IMR-90 (cell line): ENCODE data around the gene ZFTA. TPM values are rescaled to one million over a fixed set of nuclear protein-coding genes. Genes with fewer than 3 reads are reported as not detected.

ENCODE experiments used
- ATAC-seq: fragments of 200-7000 bp; cut with Tn5 transposase; 2 replicates; pipeline ENCODE4 v1.9.1; 2020; ENCODE audit warnings: low read depth, mild to moderate bottlenecking, moderate library complexity
- BruUV-seq: library from RNA; stranded (reverse); fragments of 400-500 nt; replicated peaks from 2 replicates; lab custom pipeline; 2021; lab: Mats Ljungman, UMichigan
- CTCF ChIA-PET: fragments of 300-600 bp; formaldehyde crosslinking; extraction: SDS; loops from one replicate; lab custom pipeline; 2021; ENCODE audit warnings: antibody characterized with exemption; lab: Yijun Ruan, JAX
- POLR2A ChIA-PET: fragments of 300-600 bp; sonication (Branson Sonifier 250); formaldehyde crosslinking; loops from one replicate; lab custom pipeline; 2022; ENCODE audit warnings: antibody characterized with exemption; ENCODE audit not compliant: unreplicated experiment; lab: Charles Lee
- DNase-seq: peaks from one replicate; pipeline ENCODE4 v3.0.0; 2013
- H2AFZ ChIP-seq: replicated peaks from 2 replicates; pipeline ENCODE3; 2013; ENCODE audit warnings: low read length, mild to moderate bottlenecking; ENCODE audit not compliant: poor library complexity
- H2AK5ac ChIP-seq: 2 replicates; pipeline ENCODE4 v1.6.1; 2013; ENCODE audit warnings: low read depth, low read length, inconsistent platforms
- H2AK9ac ChIP-seq: replicated peaks from 2 replicates; pipeline ENCODE3; 2013; ENCODE audit warnings: mild to moderate bottlenecking, low read depth, low read length, moderate library complexity; ENCODE audit not compliant: poor library complexity
- H2BK120ac ChIP-seq: 2 replicates; pipeline ENCODE4 v1.6.1; 2013; ENCODE audit warnings: low read depth, low read length, inconsistent platforms
- H2BK15ac ChIP-seq: 3 replicates; pipeline ENCODE4 v1.6.1; 2013; ENCODE audit warnings: low read depth, low read length, inconsistent platforms
- H2BK20ac ChIP-seq: 2 replicates; pipeline ENCODE4 v1.6.1; 2013; ENCODE audit warnings: low read depth, mild to moderate bottlenecking, inconsistent platforms, low read length, moderate library complexity
- H2BK5ac ChIP-seq: 2 replicates; pipeline ENCODE4 v1.6.1; 2013; ENCODE audit warnings: mild to moderate bottlenecking, low read depth, low read length, inconsistent platforms; ENCODE audit not compliant: poor library complexity, severe bottlenecking
- H3K14ac ChIP-seq: replicated peaks from 2 replicates; pipeline ENCODE4 v1.6.1; 2013; ENCODE audit warnings: low read depth, low read length, inconsistent platforms
- H3K18ac ChIP-seq: 2 replicates; pipeline ENCODE4 v1.6.1; 2013; ENCODE audit warnings: low read depth, low read length, control low read depth
- H3K23ac ChIP-seq: 2 replicates; pipeline ENCODE4 v1.6.1; 2013; ENCODE audit warnings: low read depth, low read length, inconsistent platforms
- H3K27ac ChIP-seq: 2 replicates; pipeline ENCODE4 v1.5.1; 2013; ENCODE audit warnings: mild to moderate bottlenecking, control low read depth, low read length; ENCODE audit not compliant: insufficient read depth
- H3K27me3 ChIP-seq: 2 replicates; pipeline ENCODE4 v1.6.1; 2013; ENCODE audit warnings: low read length; ENCODE audit not compliant: control insufficient read depth, insufficient read depth
- H3K36me3 ChIP-seq: 2 replicates; pipeline ENCODE4 v1.6.1; 2013; ENCODE audit warnings: low read length, mixed read lengths; ENCODE audit not compliant: control insufficient read depth, insufficient read depth
- H3K4ac ChIP-seq: 2 replicates; pipeline ENCODE4 v1.6.1; 2013; ENCODE audit warnings: low read depth, low read length, inconsistent platforms
- H3K4me1 ChIP-seq: 2 replicates; pipeline ENCODE4 v1.6.1; 2013; ENCODE audit warnings: low read length, mixed read lengths; ENCODE audit not compliant: control insufficient read depth, insufficient read depth
- H3K4me2 ChIP-seq: 2 replicates; pipeline ENCODE4 v1.6.1; 2013; ENCODE audit warnings: low read depth, mild to moderate bottlenecking, control low read depth, low read length, moderate library complexity
- H3K4me3 ChIP-seq: 2 replicates; pipeline ENCODE4 v1.5.1; 2013; ENCODE audit warnings: low read depth, mild to moderate bottlenecking, control low read depth, low read length, moderate library complexity; ENCODE audit not compliant: insufficient read depth
- H3K56ac ChIP-seq: 2 replicates; pipeline ENCODE4 v1.6.1; 2013; ENCODE audit warnings: low read length, inconsistent platforms; ENCODE audit not compliant: insufficient read depth; ENCODE audit errors: extremely low read depth
- H3K79me1 ChIP-seq, 2 experiments: 2 replicates each; pipeline ENCODE4 v1.6.1; 2013; ENCODE audit warnings: low read length in 2 of 2, inconsistent platforms in 1 of 2, low read depth in 1 of 2
- H3K9ac ChIP-seq: 2 replicates; pipeline ENCODE4 v1.6.1; 2013; ENCODE audit warnings: low read depth, low read length, control low read depth
- H3K9me1 ChIP-seq: 2 replicates; pipeline ENCODE4 v1.6.1; 2013; ENCODE audit warnings: low read length, inconsistent platforms; ENCODE audit not compliant: insufficient read depth
- H3K9me3 ChIP-seq: 2 replicates; pipeline ENCODE4 v1.6.1; 2013; ENCODE audit warnings: low read length; ENCODE audit not compliant: control insufficient read depth, insufficient read depth
- H4K20me1 ChIP-seq: 2 replicates; pipeline ENCODE4 v1.6.1; 2013; ENCODE audit warnings: low read length, inconsistent platforms; ENCODE audit not compliant: insufficient read depth
- H4K5ac ChIP-seq: 2 replicates; pipeline ENCODE4 v1.6.1; 2013; ENCODE audit warnings: mild to moderate bottlenecking, low read depth, low read length, control low read depth
- H4K8ac ChIP-seq, 2 experiments: 2 replicates each; pipeline ENCODE4 v1.6.1; 2013; ENCODE audit warnings: low read depth in 2 of 2, low read length in 2 of 2, control low read depth in 1 of 2, inconsistent platforms in 1 of 2
- H4K91ac ChIP-seq: 2 replicates; pipeline ENCODE4 v1.6.1; 2013; ENCODE audit warnings: low read depth, low read length, inconsistent platforms; ENCODE audit not compliant: insufficient read depth
- BHLHE40 ChIP-seq: fragments of 150-350 bp; IDR thresholded peaks from 2 replicates; pipeline ENCODE4 v1.6.1; 2016; ENCODE audit warnings: mild to moderate bottlenecking, low read depth, low read length
- CEBPB ChIP-seq: IDR thresholded peaks from 2 replicates; pipeline ENCODE4 v1.6.1; 2012; ENCODE audit warnings: low read depth, low read length, improper control_type of control experiment
- CHD1 ChIP-seq: IDR thresholded peaks from 2 replicates; pipeline ENCODE4 v1.6.1; 2012; ENCODE audit warnings: low read depth, low read length, improper control_type of control experiment
- CTCF ChIP-seq: conservative IDR thresholded peaks from 2 replicates; pipeline ENCODE4 v1.5.1; 2012; ENCODE audit warnings: mild to moderate bottlenecking, low read depth, low read length, improper control_type of control experiment
- ELK1 ChIP-seq: fragments of 150-350 bp; IDR thresholded peaks from 2 replicates; pipeline ENCODE4 v1.6.1; 2016; ENCODE audit warnings: low read depth, mild to moderate bottlenecking, low read length, moderate library complexity, borderline replicate concordance
- FOS ChIP-seq: fragments of 150-350 bp; IDR thresholded peaks from 2 replicates; pipeline ENCODE4 v1.6.1; 2016; ENCODE audit warnings: low read depth, low read length
- MAFK ChIP-seq: IDR thresholded peaks from 2 replicates; pipeline ENCODE4 v1.6.1; 2012; ENCODE audit warnings: low read depth, low read length, improper control_type of control experiment
- MAZ ChIP-seq: IDR thresholded peaks from 2 replicates; pipeline ENCODE4 v1.6.1; 2012; ENCODE audit warnings: low read depth, mild to moderate bottlenecking, low read length, improper control_type of control experiment, moderate library complexity, borderline replicate concordance
- MXI1 ChIP-seq: IDR thresholded peaks from 2 replicates; pipeline ENCODE4 v1.6.1; 2012; ENCODE audit warnings: low read depth, mild to moderate bottlenecking, low read length, moderate library complexity, borderline replicate concordance
- NFE2L2 ChIP-seq: fragments of 150-350 bp; IDR thresholded peaks from 2 replicates; pipeline ENCODE4 v1.6.1; 2016; ENCODE audit warnings: low read depth, mild to moderate bottlenecking, low read length
- POLR2A ChIP-seq: IDR thresholded peaks from 2 replicates; pipeline ENCODE4 v1.6.1; 2012; ENCODE audit warnings: mild to moderate bottlenecking, low read depth, low read length
- RAD21 ChIP-seq: IDR thresholded peaks from 2 replicates; pipeline ENCODE4 v1.6.1; 2012; ENCODE audit warnings: low read length, improper control_type of control experiment
- RCOR1 ChIP-seq: IDR thresholded peaks from 2 replicates; pipeline ENCODE4 v1.6.1; 2012; ENCODE audit warnings: mild to moderate bottlenecking, low read length, improper control_type of control experiment; ENCODE audit not compliant: insufficient replicate concordance
- RFX5 ChIP-seq: IDR thresholded peaks from 2 replicates; pipeline ENCODE4 v1.8.0; 2012; ENCODE audit warnings: low read depth, mild to moderate bottlenecking, low read length, moderate library complexity
- SMC3 ChIP-seq: fragments of 150-350 bp; IDR thresholded peaks from 2 replicates; pipeline ENCODE4 v1.6.1; 2016; ENCODE audit warnings: low read depth, mild to moderate bottlenecking, antibody characterized with exemption, low read length, moderate library complexity
- USF2 ChIP-seq: fragments of 150-350 bp; IDR thresholded peaks from 2 replicates; pipeline ENCODE4 v1.6.1; 2017; ENCODE audit warnings: mild to moderate bottlenecking, antibody characterized with exemption, low read length, low read depth
- WGBS, 2 experiments: methylation state at CpG; one replicate each; pipeline versions ENCODE4 v1.1.5 to v1.1.7; 2013; ENCODE audit warnings: missing lambda C conversion rate in 2 of 2; ENCODE audit not compliant: insufficient read length in 1 of 2; ENCODE audit errors: extremely low coverage in 2 of 2; 5-methylcytosine and 5-hydroxymethylcytosine counted together
- dilution Hi-C: fragments of 300-500 bp; cut with HindIII; formaldehyde crosslinking; loops from one replicate; pipeline ENCODE4 v1.14.3; 2018; ENCODE audit warnings: low sequenced_read_pairs; ENCODE audit not compliant: unreplicated experiment
- in situ Hi-C: fragments of 300-500 bp; cut with MboI; formaldehyde crosslinking; loops from 3 replicates; pipeline ENCODE4 v1.14.3; 2019; ENCODE audit warnings: low sequenced_read_pairs, inconsistent platforms, mixed read lengths
- intact Hi-C: fragments of 100-400 bp; cut with micrococcal nuclease; formaldehyde crosslinking; loops from 2 replicates; pipeline ENCODE4 v1.10.0; 2022
- polyA plus RNA-seq, 3 experiments: library from polyadenylated mRNA; depleted of rRNA; stranded (reverse); fragments of >200 nt; gene quantifications; 2 replicates each; pipeline ENCODE4 v1.2.3, GENCODE V29; 2012; ENCODE audit warnings: low replicate concordance in 1 of 3
- total RNA-seq: library from RNA; depleted of rRNA; stranded (reverse); fragments of >200 nt; gene quantifications from 2 replicates; pipeline ENCODE4 v1.2.3, GENCODE V29; 2012

Gene ZFTA
- total and polyA plus RNA-seq, 2 of the 4 experiments (the other 2 are of a cell fraction) = 5.4 to 8.1 TPM

GRCh38 chr11:63764340-63764678 lies 4.3 kb downstream of the ZFTA start:
- no TSS peak for BruUV-seq
- CTCF ChIA-PET = no interaction called here
- H3K14ac ChIP-seq = no peak overlapping the region
- dilution Hi-C loops = no loop called here
- DNase-seq = no peak
- POLR2A ChIA-PET = no interaction called here
- peak overlapping the region; percentile 31 for H2AK9ac ChIP-seq
- no peak for TF ChIP-seq CHD1
- TF ChIP-seq BHLHE40 = no peak
- no peak for TF ChIP-seq MXI1
- no peak for TF ChIP-seq USF2
- TF ChIP-seq SMC3 = no peak
- TF ChIP-seq POLR2A = no peak
- no peak for TF ChIP-seq CEBPB
- TF ChIP-seq RCOR1 = no peak
- no peak for TF ChIP-seq FOS
- no peak for TF ChIP-seq RFX5
- TF ChIP-seq CTCF = no peak
- TF ChIP-seq MAZ = no peak
- no peak for TF ChIP-seq NFE2L2
- no peak for TF ChIP-seq MAFK
- no peak for TF ChIP-seq RAD21
- no peak for TF ChIP-seq ELK1
- H2AFZ ChIP-seq = no peak overlapping the region
- H3K56ac ChIP-seq = no peak overlapping the region
- H3K36me3 ChIP-seq = peaks cover 35% of the 10 kb centered on the region
- H4K5ac ChIP-seq = no peak overlapping the region
- peaks cover 33% of the 10 kb centered on the region for H4K20me1 ChIP-seq
- H3K9me1 ChIP-seq = no peaks in the 10 kb centered on the region
- H3K27me3 ChIP-seq = no peaks in the 10 kb centered on the region
- H3K4ac ChIP-seq = no peak overlapping the region
- H3K79me1 ChIP-seq = peaks cover 16 to 54% of the 10 kb centered on the region in 2 experiments
- no peak overlapping the region for H3K9ac ChIP-seq
- H3K23ac ChIP-seq = no peak overlapping the region
- H3K4me2 ChIP-seq = no peak overlapping the region
- H2BK15ac ChIP-seq = no peak overlapping the region
- no peak overlapping the region for H2AK5ac ChIP-seq
- in situ Hi-C loops = loop anchor here (10.0 kb wide), 1 partner anchor 180 kb away; no protein-coding TSS in a partner anchor
- H3K18ac ChIP-seq = no peak overlapping the region
- no peak overlapping the region for H2BK120ac ChIP-seq
- no peaks in the 10 kb centered on the region for H3K9me3 ChIP-seq
- no peak overlapping the region for H4K91ac ChIP-seq
- 64% methylated on average over 6 of the region's 23 CpGs; no CpG with 5 or more reads in 1 of the 2 experiments for WGBS, 2 experiments
- H4K8ac ChIP-seq = no peak overlapping the region
- H3K4me1 ChIP-seq = peaks cover 9% of the 10 kb centered on the region; the same call in 1 of the 2 replicates
- H2BK5ac ChIP-seq = no peak overlapping the region
- no peak overlapping the region for H3K4me3 ChIP-seq
- H2BK20ac ChIP-seq = no peak overlapping the region
- intact Hi-C loops = no loop called here
- no peak for ATAC-seq
- H3K27ac ChIP-seq = no peak overlapping the region
